Progenitor cell of endocrine pancreas (in vitro differentiated cells): ENCODE data around the gene KCNQ5. TPM values are rescaled to one million over a fixed set of nuclear protein-coding genes. Genes with fewer than 3 reads are reported as not detected.

Source experiments
- DNase-seq: peaks from one replicate; pipeline ENCODE4 v3.0.0; 2021; ENCODE audit warnings: low spot score; ENCODE audit not compliant: unreplicated experiment
- H3K27ac Mint-ChIP-seq: 2 replicates; pipeline ENCODE4 v1.8.0; 2021; ENCODE audit warnings: mild to moderate bottlenecking, moderate library complexity, mixed read lengths
- H3K27me3 Mint-ChIP-seq: 2 replicates; pipeline ENCODE4 v1.8.0; 2021; ENCODE audit warnings: mixed read lengths
- H3K36me3 Mint-ChIP-seq: 2 replicates; pipeline ENCODE4 v1.8.0; 2022; ENCODE audit warnings: mixed read lengths; ENCODE audit not compliant: insufficient read depth
- H3K4me1 Mint-ChIP-seq: 2 replicates; pipeline ENCODE4 v1.8.0; 2021; ENCODE audit warnings: low read depth, mixed read lengths
- H3K4me3 Mint-ChIP-seq: 2 replicates; pipeline ENCODE4 v1.8.0; 2021; ENCODE audit warnings: low read depth, mild to moderate bottlenecking, moderate library complexity, mixed read lengths
- H3K9me3 Mint-ChIP-seq: 2 replicates; pipeline ENCODE4 v1.8.0; 2021; ENCODE audit warnings: low read depth, mixed read lengths
- CTCF ChIP-seq: fragments of 200-600 bp; sonication (generic); IDR thresholded peaks from one replicate; pipeline ENCODE4 v1.5.0; 2021; ENCODE audit warnings: antibody characterized with exemption, mild to moderate bottlenecking; ENCODE audit not compliant: unreplicated experiment
- total RNA-seq: library from RNA; stranded (reverse); gene quantifications from 2 replicates; pipeline ENCODE4 v1.2.1, GENCODE V29; 2021

KCNQ5 gene
- total RNA-seq, 1 donor from 2014 or later = 1.0 TPM

DNA sequence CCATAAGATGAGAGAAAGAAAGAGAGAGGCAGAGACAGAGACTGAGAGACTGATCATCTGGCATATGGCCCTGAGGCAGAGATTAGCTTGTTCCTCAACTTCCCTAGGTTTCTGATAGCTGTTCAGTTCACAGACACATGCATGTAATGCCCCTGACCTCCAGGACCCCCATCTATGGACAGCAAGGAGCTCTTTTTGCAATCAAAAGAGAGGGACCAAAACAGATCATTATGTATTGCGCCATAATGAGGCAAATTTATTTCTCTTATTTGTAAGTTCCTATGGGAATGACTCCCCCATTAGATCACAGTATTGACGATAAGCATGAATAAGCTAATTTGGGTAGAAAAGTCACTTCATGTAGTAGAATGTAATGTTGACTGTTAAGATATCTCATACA is 25.6 kb downstream of the KCNQ5 start:
- no peak for TF ChIP-seq CTCF

DNA sequence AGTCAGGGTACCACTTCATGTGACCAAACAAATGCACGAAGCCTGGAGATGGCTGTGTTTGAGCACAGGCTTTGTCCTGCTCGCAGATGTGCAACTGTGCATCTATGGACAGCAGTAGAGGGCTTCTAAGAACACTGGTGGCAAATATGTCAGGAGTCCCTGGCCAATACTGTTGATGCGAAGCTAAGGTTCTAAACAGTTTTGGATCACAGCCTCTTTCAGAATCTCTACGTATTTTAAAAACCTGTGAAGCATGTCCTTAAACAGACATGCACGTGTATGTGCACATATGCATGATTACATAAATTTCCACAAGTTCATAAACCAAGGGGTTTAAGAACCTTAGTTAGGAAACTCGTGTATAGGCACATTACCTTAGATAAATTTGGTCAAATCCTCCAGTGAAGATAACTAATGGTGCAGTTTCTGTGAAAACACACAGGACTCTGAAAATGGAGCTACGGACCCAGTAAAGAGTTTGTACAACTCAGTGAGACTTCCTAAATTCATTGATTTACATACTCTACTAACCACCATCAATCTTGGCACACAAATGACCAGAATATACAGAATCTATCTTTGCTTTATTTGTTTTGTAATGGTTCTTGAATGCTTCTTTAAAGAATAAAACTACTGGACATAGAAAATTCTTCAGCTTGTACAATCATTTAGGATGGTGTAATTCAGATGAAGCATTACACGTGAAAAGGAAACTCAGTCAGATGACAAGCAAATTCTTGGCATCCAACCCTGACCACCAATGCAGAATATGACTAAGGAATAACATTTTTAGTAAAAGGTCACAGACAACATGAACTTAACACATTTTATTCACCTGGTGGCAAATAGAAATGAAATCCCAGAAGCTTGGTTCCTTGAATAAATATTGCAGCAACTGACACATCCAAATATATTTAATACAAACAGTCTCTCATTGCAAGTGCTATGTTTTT is 27.4 kb downstream of the KCNQ5 start:
- Mint-ChIP-seq H3K9me3 (no peaks in the 10 kb centered on the region), H3K4me3 (no peak overlapping the region), H3K27me3 (no peaks in the 10 kb centered on the region), H3K4me1 (no peaks in the 10 kb centered on the region), H3K27ac (no peak overlapping the region), H3K36me3 (no peaks in the 10 kb centered on the region)
- no peak for TF ChIP-seq CTCF
- no peak for DNase-seq

More for the DNA sequence above, 25.6 kb downstream of the KCNQ5 start:
- DNase-seq = no peak
- H3K36me3 Mint-ChIP-seq = no peaks in the 10 kb centered on the region
- H3K4me1 Mint-ChIP-seq = no peaks in the 10 kb centered on the region
- H3K9me3 Mint-ChIP-seq = no peaks in the 10 kb centered on the region
- H3K27ac Mint-ChIP-seq = no peak overlapping the region
- H3K27me3 Mint-ChIP-seq = no peaks in the 10 kb centered on the region
- no peak overlapping the region for H3K4me3 Mint-ChIP-seq

DNA sequence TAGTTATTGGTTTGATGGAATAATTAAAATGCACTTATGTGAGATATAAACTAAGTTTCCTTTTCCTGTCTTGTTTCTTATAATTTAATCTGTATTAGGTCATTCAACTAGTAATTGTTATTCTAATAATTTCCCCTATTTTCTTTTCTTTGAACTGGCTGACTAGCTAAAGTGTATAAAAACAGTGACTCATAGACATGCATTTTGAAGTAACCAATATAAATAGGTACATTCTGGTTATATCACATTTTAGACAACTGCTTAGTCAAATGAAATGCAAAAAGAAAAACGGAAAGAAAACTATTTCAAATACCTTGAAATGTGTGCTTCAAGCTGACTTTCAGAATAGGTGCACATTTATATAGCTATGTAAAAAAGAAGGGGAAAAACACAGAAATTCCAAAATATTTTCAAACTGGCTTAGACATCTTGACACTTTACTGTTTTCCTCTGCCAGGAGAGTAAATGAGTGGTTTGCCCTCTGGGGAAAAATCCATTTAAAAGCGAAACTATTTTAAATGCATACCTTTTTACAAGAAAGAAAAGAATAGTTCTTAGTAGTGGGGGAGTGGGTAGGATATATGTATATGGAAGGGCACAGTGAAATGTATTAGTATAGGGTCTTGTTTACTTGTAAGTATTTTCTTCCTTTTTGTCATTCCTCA is 28.3 kb downstream of the KCNQ5 start:
- no peak overlapping the region for H3K27ac Mint-ChIP-seq
- TF ChIP-seq CTCF = no peak
- no peaks in the 10 kb centered on the region for H3K27me3 Mint-ChIP-seq
- DNase-seq = no peak
- no peaks in the 10 kb centered on the region for H3K9me3 Mint-ChIP-seq
- H3K4me1 Mint-ChIP-seq = no peaks in the 10 kb centered on the region
- no peaks in the 10 kb centered on the region for H3K36me3 Mint-ChIP-seq
- H3K4me3 Mint-ChIP-seq = no peak overlapping the region

- no peak overlapping the region for H3K4me3 Mint-ChIP-seq
- no peak overlapping the region for H3K27ac Mint-ChIP-seq
Measured at GRCh38 chr6:72651174-72651573, 29.3 kb downstream of the KCNQ5 start.

More at GRCh38 chr6:72651174-72651573, 29.3 kb downstream of the KCNQ5 start:
- Mint-ChIP-seq H3K4me1 (no peaks in the 10 kb centered on the region), H3K9me3 (no peaks in the 10 kb centered on the region), H3K27me3 (no peaks in the 10 kb centered on the region), H3K36me3 (no peaks in the 10 kb centered on the region)
- DNase-seq = no peak
- no peak for TF ChIP-seq CTCF
